T-helper 17 cell (primary cell): Measurements from ENCODE around the gene MYBL2. TPM values are rescaled to one million over a fixed set of nuclear protein-coding genes. Genes with fewer than 3 reads are reported as not detected.

ENCODE experiments used
- ATAC-seq: fragments of 150-1000 bp; cut with Tn5 transposase; 2 replicates; pipeline ENCODE4 v1.10.0; 2021; ENCODE audit warnings: mild to moderate bottlenecking, moderate library complexity
- DNase-seq, 3 donors: peaks; one replicate each; pipeline versions ENCODE4 v3.0.0 to v3.0.0-alpha.2; 2020 to 2021
- H3K9me3 ChIP-seq: one replicate; pipeline ENCODE4 v1.7.0; 2013; ENCODE audit warnings: low read length, mild to moderate bottlenecking; ENCODE audit not compliant: control insufficient read depth, poor library complexity, severe bottlenecking
- H3K27ac Mint-ChIP-seq: one replicate; pipeline ENCODE4 v1.8.0; 2022; ENCODE audit warnings: mild to moderate bottlenecking, moderate library complexity, mixed read lengths
- H3K27me3 Mint-ChIP-seq: one replicate; pipeline ENCODE4 v1.8.0; 2022; ENCODE audit warnings: mixed read lengths
- H3K36me3 Mint-ChIP-seq: one replicate; pipeline ENCODE4 v1.8.0; 2022; ENCODE audit warnings: low read depth, mixed read lengths
- H3K4me1 Mint-ChIP-seq: one replicate; pipeline ENCODE4 v1.8.0; 2022; ENCODE audit warnings: mild to moderate bottlenecking, mixed read lengths
- H3K4me3 Mint-ChIP-seq: one replicate; pipeline ENCODE4 v1.8.0; 2022; ENCODE audit warnings: mild to moderate bottlenecking, moderate library complexity, mixed read lengths
- total RNA-seq, 4 donors: library from RNA in 2 of 4; stranded (reverse) in 2 of 4; gene quantifications; one replicate each; pipeline ENCODE4 v1.2.3 and lab custom pipeline; 2022 to 2026

MYBL2 gene
- total RNA-seq, 2 donors from 2014 or later = 0.44 to 1.6 TPM

- no peak overlapping the region for H3K27ac Mint-ChIP-seq
- DNase-seq (no peak), ATAC-seq (no peak)
- peak overlapping the region; percentile 65 for H3K4me3 Mint-ChIP-seq
- no peaks in the 10 kb centered on the region for H3K36me3 Mint-ChIP-seq
- H3K9me3 ChIP-seq = no peaks in the 10 kb centered on the region
- H3K4me1 Mint-ChIP-seq = peaks cover 4% of the 10 kb centered on the region
- H3K27me3 Mint-ChIP-seq = peaks cover 27% of the 10 kb centered on the region
Measured at GRCh38 chr20:43665466-43666176, 1.3 kb upstream of the MYBL2 start.

- Mint-ChIP-seq H3K36me3 (no peaks in the 10 kb centered on the region), H3K27ac (no peak overlapping the region), H3K4me3 (peak overlapping the region; percentile 79), H3K27me3 (peaks cover 28% of the 10 kb centered on the region), H3K4me1 (peaks cover 4% of the 10 kb centered on the region)
- peak; percentile 7 for ATAC-seq
- no peak for DNase-seq
- H3K9me3 ChIP-seq = no peaks in the 10 kb centered on the region
Measured at GRCh38 chr20:43667341-43668132, 623 bp downstream of the MYBL2 start.

GRCh38 chr20:43669332-43669731 lies 2.4 kb downstream of the MYBL2 start:
- ATAC-seq (no peak), DNase-seq (no peak)
- Mint-ChIP-seq H3K27ac (no peak overlapping the region), H3K4me1 (peaks cover 4% of the 10 kb centered on the region), H3K27me3 (peaks cover 28% of the 10 kb centered on the region), H3K36me3 (peaks cover 3% of the 10 kb centered on the region), H3K4me3 (peak overlapping the region; percentile 3)
- H3K9me3 ChIP-seq = no peaks in the 10 kb centered on the region

- Mint-ChIP-seq H3K4me1 (peaks cover 4% of the 10 kb centered on the region), H3K27me3 (peaks cover 26% of the 10 kb centered on the region), H3K27ac (no peak overlapping the region), H3K36me3 (peaks cover 3% of the 10 kb centered on the region), H3K4me3 (no peak overlapping the region)
- no peaks in the 10 kb centered on the region for H3K9me3 ChIP-seq
- DNase-seq (no peak), ATAC-seq (no peak)
Measured at GRCh38 chr20:43670423-43670822, 3.5 kb downstream of the MYBL2 start.

GRCh38 chr20:43676368-43676767 lies 9.5 kb downstream of the MYBL2 start:
- H3K27me3 Mint-ChIP-seq = no peaks in the 10 kb centered on the region
- no peak for ATAC-seq
- peak overlapping the region; percentile 7 for H3K4me3 Mint-ChIP-seq

GRCh38 chr20:43680981-43681380 lies 14.1 kb downstream of the MYBL2 start:
- Mint-ChIP-seq H3K27me3 (no peaks in the 10 kb centered on the region), H3K36me3 (peaks cover 2% of the 10 kb centered on the region), H3K4me3 (no peak overlapping the region), H3K27ac (peak overlapping the region; percentile 43), H3K4me1 (peaks cover 3% of the 10 kb centered on the region)
- DNase-seq (no peak), ATAC-seq (no peak)
- no peaks in the 10 kb centered on the region for H3K9me3 ChIP-seq

More at GRCh38 chr20:43676368-43676767, 9.5 kb downstream of the MYBL2 start:
- H3K36me3 Mint-ChIP-seq = peaks cover 5% of the 10 kb centered on the region
- no peaks in the 10 kb centered on the region for H3K9me3 ChIP-seq
- peaks cover 1% of the 10 kb centered on the region for H3K4me1 Mint-ChIP-seq
- no peak overlapping the region for H3K27ac Mint-ChIP-seq
- DNase-seq = no peak

GRCh38 chr20:43681468-43681942 lies 14.6 kb downstream of the MYBL2 start:
- Mint-ChIP-seq H3K27ac (peak overlapping the region; percentile 43), H3K4me1 (peaks cover 3% of the 10 kb centered on the region), H3K36me3 (no peaks in the 10 kb centered on the region), H3K4me3 (peak overlapping the region; percentile 3), H3K27me3 (no peaks in the 10 kb centered on the region)
- ATAC-seq (peak; percentile 36), DNase-seq (no peak)
- no peaks in the 10 kb centered on the region for H3K9me3 ChIP-seq

GRCh38 chr20:43681991-43682410 lies 15.1 kb downstream of the MYBL2 start:
- DNase-seq = no peak
- H3K27ac Mint-ChIP-seq = peak overlapping the region; percentile 43
- ATAC-seq = peak; percentile 84

GRCh38 chr20:43682446-43682845 lies 15.5 kb downstream of the MYBL2 start:
- H3K27me3 Mint-ChIP-seq = no peaks in the 10 kb centered on the region
- peaks cover 3% of the 10 kb centered on the region for H3K4me1 Mint-ChIP-seq
- no peak for DNase-seq
- no peaks in the 10 kb centered on the region for H3K36me3 Mint-ChIP-seq
- H3K27ac Mint-ChIP-seq = no peak overlapping the region
- ATAC-seq = no peak
- H3K9me3 ChIP-seq = no peaks in the 10 kb centered on the region
- H3K4me3 Mint-ChIP-seq = peak overlapping the region; percentile 25

More at GRCh38 chr20:43681991-43682410, 15.1 kb downstream of the MYBL2 start:
- peaks cover 3% of the 10 kb centered on the region for H3K4me1 Mint-ChIP-seq
- H3K4me3 Mint-ChIP-seq = peak overlapping the region; percentile 3
- no peaks in the 10 kb centered on the region for H3K9me3 ChIP-seq
- no peaks in the 10 kb centered on the region for H3K27me3 Mint-ChIP-seq
- H3K36me3 Mint-ChIP-seq = no peaks in the 10 kb centered on the region

- Mint-ChIP-seq H3K27me3 (no peaks in the 10 kb centered on the region), H3K27ac (no peak overlapping the region), H3K36me3 (no peaks in the 10 kb centered on the region), H3K4me1 (peaks cover 5% of the 10 kb centered on the region), H3K4me3 (no peak overlapping the region)
- DNase-seq (no peak), ATAC-seq (no peak)
- H3K9me3 ChIP-seq = no peaks in the 10 kb centered on the region
Measured at GRCh38 chr20:43686820-43687219, 19.9 kb downstream of the MYBL2 start.

GRCh38 chr20:43689165-43689564 lies 22.3 kb downstream of the MYBL2 start:
- H3K4me1 Mint-ChIP-seq = peaks cover 5% of the 10 kb centered on the region
- H3K27me3 Mint-ChIP-seq = no peaks in the 10 kb centered on the region
- ATAC-seq (no peak), DNase-seq (no peak)
- no peaks in the 10 kb centered on the region for H3K9me3 ChIP-seq
- H3K4me3 Mint-ChIP-seq = no peak overlapping the region
- H3K27ac Mint-ChIP-seq = no peak overlapping the region
- no peaks in the 10 kb centered on the region for H3K36me3 Mint-ChIP-seq

GRCh38 chr20:43690943-43691598 lies 24.2 kb downstream of the MYBL2 start:
- Mint-ChIP-seq H3K4me3 (no peak overlapping the region), H3K4me1 (peaks cover 5% of the 10 kb centered on the region), H3K36me3 (no peaks in the 10 kb centered on the region), H3K27me3 (no peaks in the 10 kb centered on the region), H3K27ac (no peak overlapping the region)
- DNase-seq = no peak
- no peak for ATAC-seq
- no peaks in the 10 kb centered on the region for H3K9me3 ChIP-seq

GRCh38 chr20:43691928-43692524 lies 25.1 kb downstream of the MYBL2 start:
- H3K36me3 Mint-ChIP-seq = no peaks in the 10 kb centered on the region
- no peak for ATAC-seq
- H3K27ac Mint-ChIP-seq = no peak overlapping the region

More at GRCh38 chr20:43691928-43692524, 25.1 kb downstream of the MYBL2 start:
- peak in 2 of 3 donors; percentile 18 to 27 for DNase-seq
- H3K4me1 Mint-ChIP-seq = peaks cover 5% of the 10 kb centered on the region
- no peak overlapping the region for H3K4me3 Mint-ChIP-seq
- no peaks in the 10 kb centered on the region for H3K9me3 ChIP-seq
- no peaks in the 10 kb centered on the region for H3K27me3 Mint-ChIP-seq
